Fibroblast of skin of left quadriceps (primary cell): ENCODE measurements around the gene SNRNP25.
A peak's percentile ranks its signal among the peaks of the same experiment; 100 is the strongest.
"Not testable (repeated sequence)": the region's sequence is repeated elsewhere in the genome, so short reads cannot be mapped to it uniquely, and the experiment has no call there.

Source experiments
- DNase-seq, 2 experiments: peaks; one replicate each; pipeline ENCODE4 v3.0.0-alpha.2; 2013; ENCODE audit warnings: low read depth in 2 of 2

SNRNP25 gene

GRCh38 chr16:53346-54236 is at the start of gene SNRNP25, which contains the start of gene POLR3K:
Gene SNRNP25, plus strand, starts transcription at chr16:53828. Its CDS starts 189 bp downstream, at chr16:54017.
Gene POLR3K, minus strand, starts transcription at chr16:53608. Its CDS starts 22 bp downstream, at chr16:53586.
- peak; percentile 96 for DNase-seq

GRCh38 chr16:9903-10665 is 43.5 kb upstream of the SNRNP25 start:
- no peak for DNase-seq

GRCh38 chr16:10772-11171 is 42.9 kb upstream of the SNRNP25 start:
- DNase-seq, result not testable (repeated sequence)

GRCh38 chr16:17062-17765 is 36.4 kb upstream of the SNRNP25 start:
- DNase-seq, result not testable (repeated sequence)

- not testable (repeated sequence) for DNase-seq
These were observed 32.7 kb upstream of the SNRNP25 start for GRCh38 chr16:20886-21285.

- DNase-seq, result not testable (repeated sequence)
These were observed 29.5 kb upstream of the SNRNP25 start for GRCh38 chr16:24151-24550.

- not testable (repeated sequence) for DNase-seq
These were observed 27.7 kb upstream of the SNRNP25 start for GRCh38 chr16:25926-26348.

GRCh38 chr16:30627-31026 is 23.0 kb upstream of the SNRNP25 start:
- not testable (repeated sequence) for DNase-seq

GRCh38 chr16:33154-33876 is 20.3 kb upstream of the SNRNP25 start:
- not testable (repeated sequence) for DNase-seq

- no peak for DNase-seq
These were observed 19.6 kb upstream of the SNRNP25 start for GRCh38 chr16:33877-34647.

GRCh38 chr16:34648-34987 is 19.0 kb upstream of the SNRNP25 start:
- no peak for DNase-seq

- no peak for DNase-seq
These were observed 18.5 kb upstream of the SNRNP25 start for GRCh38 chr16:35011-35677.

- no peak for DNase-seq
These were observed 17.8 kb upstream of the SNRNP25 start for GRCh38 chr16:35678-36305.

GRCh38 chr16:36336-36984 is 17.2 kb upstream of the SNRNP25 start:
- no peak for DNase-seq

- DNase-seq, result no peak
These were observed 16.1 kb upstream of the SNRNP25 start for GRCh38 chr16:37511-37910.

- DNase-seq, result not testable (repeated sequence)
These were observed 15.4 kb upstream of the SNRNP25 start for GRCh38 chr16:38206-38605.

- DNase-seq, result no peak
These were observed 14.4 kb upstream of the SNRNP25 start for GRCh38 chr16:38941-39892.
